SKM-1 (cell line): ENCODE results near the gene KIF3C.
A peak's percentile ranks its signal among the peaks of the same experiment; 100 is the strongest.
"Not testable (repeated sequence)": the region's sequence is repeated elsewhere in the genome, so short reads cannot be mapped to it uniquely, and the experiment has no call there.

Source experiments
- DNase-seq: peaks from one replicate; lab custom pipeline; 2025; ENCODE audit not compliant: unreplicated experiment; lab: John Stamatoyannopoulos, UW

Gene KIF3C

GRCh38 chr2:25982273-25982967 is at the start of gene KIF3C:
Gene KIF3C, minus strand, starts transcription at chr2:25982497. Its CDS starts 580 bp downstream, at chr2:25981917.
- peak; percentile 29 for DNase-seq

- not testable (repeated sequence) for DNase-seq
Measured at GRCh38 chr2:26028083-26028482, 45.8 kb upstream of the KIF3C start.

- no peak for DNase-seq
Measured at GRCh38 chr2:26025509-26025908, 43.2 kb upstream of the KIF3C start.

GRCh38 chr2:26024260-26024659 is 42.0 kb upstream of the KIF3C start:
- no peak for DNase-seq

GRCh38 chr2:26020231-26020640 is 37.9 kb upstream of the KIF3C start:
- no peak for DNase-seq

GRCh38 chr2:26018184-26019055 is 36.1 kb upstream of the KIF3C start:
- DNase-seq = no peak

- DNase-seq = no peak
Measured at GRCh38 chr2:26017464-26018183, 35.3 kb upstream of the KIF3C start.

- not testable (repeated sequence) for DNase-seq
Measured at GRCh38 chr2:26016706-26017045, 34.4 kb upstream of the KIF3C start.

GRCh38 chr2:26016012-26016705 is 33.9 kb upstream of the KIF3C start:
- DNase-seq = no peak

GRCh38 chr2:26013668-26014067 is 31.4 kb upstream of the KIF3C start:
- DNase-seq = no peak

- DNase-seq = no peak
Measured at GRCh38 chr2:26011990-26012856, 29.9 kb upstream of the KIF3C start.

- no peak for DNase-seq
Measured at GRCh38 chr2:26011609-26011989, 29.3 kb upstream of the KIF3C start.

GRCh38 chr2:26010943-26011342 is 28.6 kb upstream of the KIF3C start:
- DNase-seq = no peak

GRCh38 chr2:26009567-26009963 is 27.3 kb upstream of the KIF3C start:
- no peak for DNase-seq

- peak; percentile 98 for DNase-seq
Measured at GRCh38 chr2:26008851-26009566, 26.7 kb upstream of the KIF3C start.

GRCh38 chr2:26008095-26008494 is 25.8 kb upstream of the KIF3C start:
- DNase-seq = no peak

- DNase-seq = peak; percentile 57
Measured at GRCh38 chr2:26002632-26003310, 20.5 kb upstream of the KIF3C start.

GRCh38 chr2:26001743-26002351 is 19.6 kb upstream of the KIF3C start:
- no peak for DNase-seq
